SHP77 (cell line): ENCODE results near the gene NFATC1.
"Not testable (repeated sequence)": the region's sequence is repeated elsewhere in the genome, so short reads cannot be mapped to it uniquely, and the experiment has no call there.

Experiments used
- DNase-seq, 2 experiments: peaks; one replicate each; lab custom pipeline; 2025; lab: John Stamatoyannopoulos, UW

Gene NFATC1

DNA sequence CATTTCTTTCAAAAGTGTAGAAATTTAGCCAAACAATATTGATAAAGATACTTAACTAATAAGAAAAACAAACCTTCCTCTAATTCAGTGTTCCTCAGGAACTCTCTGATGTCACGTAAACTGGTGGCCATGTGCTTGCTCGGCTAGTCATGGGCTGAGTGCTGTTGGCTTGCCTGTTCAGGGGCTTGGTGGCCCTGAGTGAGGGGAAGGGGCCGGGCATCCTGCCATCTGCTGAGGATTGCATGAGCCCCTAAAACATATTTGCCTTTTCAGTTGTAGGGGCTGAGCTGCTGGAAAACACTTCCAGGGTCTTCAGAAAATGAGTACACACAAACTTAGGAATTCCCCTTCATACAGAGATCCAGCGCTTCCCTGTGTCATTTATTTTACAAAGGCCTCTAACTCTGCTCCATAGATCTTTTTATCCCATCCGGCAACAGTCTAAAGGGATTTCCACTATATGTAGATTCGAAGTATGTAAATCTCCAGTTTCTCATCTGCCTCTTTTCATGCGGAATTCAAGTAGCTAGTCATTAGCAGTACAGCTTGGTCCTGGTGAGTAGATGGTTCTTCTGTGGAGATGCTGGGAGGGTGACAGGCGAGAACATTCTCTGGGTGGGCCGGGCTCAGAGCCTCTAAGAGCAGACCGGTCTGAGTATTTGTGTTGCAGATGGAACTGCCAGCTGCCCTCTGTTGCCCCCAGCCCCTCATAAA lies 20.1 kb upstream of the NFATC1 start:
- DNase-seq, result no peak

DNA sequence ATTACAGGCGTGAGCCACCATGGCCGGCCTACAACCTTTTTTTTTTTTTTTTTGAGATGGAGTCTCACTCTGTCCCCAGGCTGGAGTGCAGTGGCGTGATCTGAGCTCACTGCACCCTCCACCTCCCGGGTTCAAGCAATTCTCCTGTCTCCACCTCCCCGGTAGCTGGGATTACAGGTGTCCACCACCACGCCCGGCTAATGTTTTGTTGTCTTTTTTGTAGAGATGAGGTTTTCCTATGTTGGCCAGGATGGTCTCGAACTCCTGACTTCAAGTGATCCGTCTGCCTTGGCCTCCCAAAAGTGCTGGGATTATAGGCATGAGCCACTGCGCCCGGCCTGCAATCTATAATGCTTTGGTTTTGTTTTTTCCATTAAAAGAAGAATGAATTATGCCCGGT lies 19.1 kb upstream of the NFATC1 start:
- DNase-seq, result not testable (repeated sequence)

DNA sequence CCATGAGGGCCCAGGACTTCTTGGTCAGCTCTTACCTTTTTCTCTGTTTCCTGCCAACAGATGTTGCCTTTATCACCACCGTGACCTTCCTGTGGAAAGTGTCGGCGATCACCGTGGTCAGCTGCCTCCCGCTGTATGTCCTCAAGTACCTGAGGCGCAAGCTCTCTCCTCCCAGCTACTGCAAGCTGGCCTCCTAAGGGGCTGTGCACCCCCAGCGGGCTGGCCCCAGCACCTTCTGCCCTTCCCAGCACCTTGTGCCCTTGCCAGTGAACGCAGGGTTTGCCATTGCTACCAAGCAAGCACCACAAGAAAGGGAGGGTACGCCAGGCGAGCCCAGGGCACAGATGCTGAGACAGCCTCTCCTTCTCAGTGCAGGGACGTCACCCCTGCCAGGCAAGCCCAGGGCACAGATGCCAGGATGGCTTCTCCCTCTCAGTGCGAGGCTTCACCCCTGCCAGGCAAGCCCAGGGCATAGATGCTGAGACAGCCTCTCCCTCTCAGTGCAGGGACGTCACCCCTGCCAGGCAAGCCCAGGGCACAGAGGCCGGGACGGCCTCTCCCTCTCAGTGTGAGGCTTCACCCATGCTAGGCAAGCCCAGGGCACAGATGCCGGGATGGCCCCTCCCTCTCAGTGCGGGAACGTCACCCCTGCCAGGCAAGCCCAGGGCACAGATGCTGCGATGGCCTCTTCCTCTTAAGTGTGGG lies 18.4 kb upstream of the NFATC1 start:
- no peak for DNase-seq

DNA sequence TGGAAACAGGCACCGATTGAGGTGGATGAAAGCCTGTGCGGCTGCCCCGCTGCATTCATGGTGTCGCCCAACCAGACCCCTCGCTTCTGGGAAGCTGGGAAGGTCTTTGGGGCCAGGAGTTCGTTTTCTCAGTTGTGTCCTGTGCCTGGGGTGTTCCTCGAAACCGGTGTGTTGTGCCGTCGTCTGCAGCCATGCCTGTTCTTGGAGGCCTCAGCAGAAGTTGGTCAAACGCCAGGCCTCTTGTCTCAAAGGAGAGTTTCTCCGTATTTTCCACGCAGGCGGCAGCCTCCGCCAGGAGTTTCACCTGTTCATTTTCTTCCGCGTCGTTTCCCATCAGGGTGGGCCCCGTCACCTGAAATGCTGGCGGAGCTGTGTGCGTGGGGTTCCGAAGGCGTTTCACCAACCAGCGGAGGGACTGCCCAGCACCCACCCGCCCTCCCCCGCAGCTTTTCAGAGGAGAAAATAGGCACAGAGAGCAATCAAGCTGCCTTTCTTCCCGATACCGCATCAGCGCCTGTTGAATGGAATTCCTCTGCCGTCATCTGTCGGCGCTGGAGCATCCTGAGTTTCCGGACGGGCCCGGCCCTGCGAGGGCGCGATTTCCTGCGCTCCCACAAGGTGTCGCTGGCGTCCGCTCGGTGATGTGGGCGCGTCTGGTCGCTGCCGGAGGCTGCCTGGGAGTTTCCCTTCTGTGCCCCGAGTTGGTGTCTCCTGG lies 17.0 kb upstream of the NFATC1 start:
- no peak for DNase-seq

DNA sequence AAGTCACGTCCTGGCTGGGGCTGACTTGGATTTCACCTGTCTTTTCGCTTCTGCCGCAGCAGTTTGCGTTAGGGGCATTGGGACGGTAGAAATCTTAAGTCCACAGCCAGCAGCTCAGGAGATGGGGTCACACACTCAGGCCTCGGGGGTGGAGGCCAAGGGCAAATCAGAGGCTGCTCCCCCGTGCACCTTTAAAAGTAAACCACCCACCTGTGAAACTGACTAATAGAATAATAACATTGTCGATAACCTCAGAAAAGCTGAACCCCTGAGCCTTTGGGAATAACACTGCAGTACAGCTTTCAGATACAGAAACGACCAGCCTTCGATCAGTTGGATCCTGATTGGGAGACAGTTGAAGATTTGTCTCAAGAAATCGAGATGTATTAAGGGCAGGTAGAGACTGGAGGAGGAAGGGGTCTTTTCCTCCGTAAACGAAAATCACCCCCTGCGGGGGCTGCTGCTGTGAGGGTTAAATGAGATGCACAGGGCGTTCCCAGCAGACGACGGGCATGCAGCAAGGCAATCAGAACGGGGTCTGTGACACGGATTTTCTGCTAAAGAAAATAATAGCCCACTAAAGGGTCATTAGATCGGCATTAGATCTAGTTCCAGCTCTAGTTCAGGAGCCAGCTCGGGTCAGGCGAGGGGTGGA lies 16.4 kb upstream of the NFATC1 start:
- no peak for DNase-seq

DNA sequence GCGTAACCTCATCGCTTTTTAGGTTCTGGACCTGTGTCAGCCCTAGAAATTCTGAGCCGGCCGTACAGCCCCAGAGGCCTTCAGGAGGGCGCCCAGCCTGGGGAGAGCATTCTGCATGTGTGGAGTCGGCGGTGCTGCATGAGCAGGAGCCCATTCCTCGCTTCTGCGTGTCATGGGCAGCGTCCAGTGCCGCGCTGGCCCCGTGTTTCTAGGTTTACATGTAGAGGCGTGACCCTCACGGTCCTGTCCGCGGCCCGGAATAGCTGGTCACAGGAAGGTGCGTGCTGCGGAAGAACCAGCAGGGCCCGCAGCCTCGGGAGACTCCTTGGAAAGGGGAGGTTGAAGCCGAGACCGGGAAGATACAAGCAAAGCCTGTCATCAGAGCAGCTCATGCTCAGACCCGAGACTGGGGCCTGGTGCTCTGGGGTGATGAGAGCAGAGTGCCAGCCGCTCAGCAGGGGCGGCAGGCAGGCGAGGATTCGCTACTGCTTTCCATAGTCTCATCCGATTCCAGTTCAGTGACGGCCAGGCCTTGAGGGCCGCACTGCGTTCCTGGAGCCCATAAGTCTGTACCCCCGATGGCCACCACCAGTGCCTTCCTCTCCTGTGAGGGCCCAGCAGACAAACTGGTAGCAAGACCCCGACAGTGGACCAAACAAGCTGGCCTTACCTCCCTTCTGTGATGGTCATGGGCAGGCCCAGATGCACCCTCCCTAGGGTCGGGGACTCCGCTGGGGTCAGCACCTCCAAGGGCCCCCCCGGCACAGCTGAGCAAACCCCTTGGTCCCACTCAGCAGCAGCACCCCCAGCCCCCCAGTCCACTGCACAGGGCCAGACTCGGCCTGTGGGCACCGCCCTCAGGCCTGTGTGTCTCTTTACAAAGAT lies 15.6 kb upstream of the NFATC1 start:
- DNase-seq, result no peak

DNA sequence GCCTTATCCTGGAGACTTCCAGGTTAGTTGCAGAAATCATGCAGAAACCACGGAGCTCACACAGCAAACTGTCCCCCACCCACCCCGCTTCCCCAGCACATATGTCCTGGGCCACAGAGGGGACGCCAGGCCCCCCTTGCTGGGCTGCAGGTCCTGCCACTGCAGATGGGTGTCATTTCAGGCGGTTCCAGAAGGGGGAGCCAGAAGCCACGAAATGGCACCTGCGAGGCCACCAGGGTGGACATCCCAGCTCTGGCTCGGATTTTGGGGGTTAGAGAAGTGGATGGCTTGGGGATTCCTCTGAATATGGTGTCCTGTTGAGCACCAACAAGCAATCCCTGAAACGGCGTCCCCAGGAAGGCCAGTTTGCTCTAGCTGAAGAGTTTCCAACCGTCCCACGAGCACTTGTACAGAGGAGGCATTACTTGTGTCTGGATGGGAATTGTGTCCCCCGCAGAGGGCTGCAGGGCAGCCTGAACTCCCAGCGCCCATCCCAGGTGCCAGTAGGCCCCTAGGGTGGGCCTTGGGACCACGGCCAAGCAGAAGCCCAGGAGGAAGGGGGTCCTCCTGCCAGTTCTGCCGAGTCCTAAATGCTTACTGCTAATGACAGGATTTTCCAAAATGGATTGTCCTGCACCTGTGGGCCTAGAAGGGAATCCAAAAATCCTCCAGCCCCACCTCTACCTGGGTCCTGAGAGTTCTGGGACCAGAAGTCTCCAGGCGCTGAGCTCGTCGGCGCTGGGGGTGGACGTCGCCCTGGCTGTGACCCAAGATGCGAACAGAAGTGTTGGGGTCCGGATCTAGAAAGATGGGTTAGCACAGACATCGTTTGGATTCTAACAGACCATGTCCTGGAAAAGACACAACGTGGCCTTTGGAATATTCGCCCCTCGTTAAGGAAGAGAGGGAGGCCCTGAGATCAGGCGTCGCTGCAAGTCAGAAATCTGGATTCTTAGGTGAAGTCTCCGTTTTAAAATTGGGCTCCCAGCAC lies 14.6 kb upstream of the NFATC1 start:
- peak; percentile 26 to 33 for DNase-seq

DNA sequence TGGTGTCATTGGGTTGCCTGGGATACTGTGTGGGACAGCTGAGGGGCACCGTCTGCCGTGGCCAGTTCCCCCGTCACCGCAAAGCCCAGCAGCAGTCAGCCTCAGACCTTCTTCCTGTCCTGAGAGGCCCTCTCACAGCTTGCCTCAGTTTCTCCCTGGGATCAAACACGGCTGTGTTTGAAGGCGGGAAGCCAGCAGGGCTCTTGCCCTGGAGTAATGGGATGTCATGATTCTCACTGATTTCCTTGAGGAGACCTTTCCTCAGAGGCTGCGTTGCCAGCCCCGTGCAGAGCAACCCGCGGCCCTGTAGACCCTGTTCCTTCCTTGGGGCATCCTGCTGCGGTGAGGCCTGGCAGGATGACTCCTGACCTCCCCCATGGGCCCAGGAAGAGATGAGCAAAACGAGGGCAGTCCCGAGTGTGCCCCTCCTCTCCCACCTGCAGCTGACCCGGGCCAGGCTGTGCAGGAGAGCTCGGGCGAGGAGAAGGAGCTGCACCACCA lies 13.9 kb upstream of the NFATC1 start:
- DNase-seq, result no peak

DNA sequence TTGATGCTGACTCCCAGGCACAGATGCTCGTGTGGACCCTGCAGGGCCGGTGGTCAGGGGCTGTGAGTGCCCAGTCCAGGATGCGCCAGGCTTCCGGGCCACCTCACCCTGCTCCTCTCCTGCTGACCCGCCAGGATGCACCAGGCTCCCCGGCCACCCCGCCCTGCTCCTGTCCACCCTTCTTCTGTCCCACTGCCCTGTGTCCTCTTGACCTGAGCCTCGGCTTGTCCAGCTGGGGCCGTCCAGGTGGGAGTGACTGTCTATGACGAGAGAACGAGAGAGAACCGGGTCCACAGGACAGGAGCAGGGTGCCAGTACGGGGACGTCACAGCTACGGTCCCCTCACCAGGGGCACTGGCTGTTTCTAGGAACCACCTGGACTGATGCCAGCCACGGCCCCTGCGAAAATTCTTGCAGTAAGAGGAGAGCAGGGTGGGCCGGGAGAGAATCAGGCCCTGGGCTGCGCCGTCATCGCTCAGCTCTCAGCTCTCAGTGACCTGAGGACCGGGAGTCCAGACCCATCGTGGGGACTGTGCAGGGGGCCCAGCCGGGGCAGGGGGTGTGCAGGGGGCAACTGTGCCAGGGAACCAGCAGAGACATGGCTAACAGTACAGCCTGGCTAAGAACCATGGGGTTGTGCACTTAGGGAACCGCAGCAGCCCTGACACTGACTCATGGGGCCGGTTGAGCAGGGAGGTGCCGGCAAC lies 12.9 kb upstream of the NFATC1 start:
- DNase-seq, result no peak

DNA sequence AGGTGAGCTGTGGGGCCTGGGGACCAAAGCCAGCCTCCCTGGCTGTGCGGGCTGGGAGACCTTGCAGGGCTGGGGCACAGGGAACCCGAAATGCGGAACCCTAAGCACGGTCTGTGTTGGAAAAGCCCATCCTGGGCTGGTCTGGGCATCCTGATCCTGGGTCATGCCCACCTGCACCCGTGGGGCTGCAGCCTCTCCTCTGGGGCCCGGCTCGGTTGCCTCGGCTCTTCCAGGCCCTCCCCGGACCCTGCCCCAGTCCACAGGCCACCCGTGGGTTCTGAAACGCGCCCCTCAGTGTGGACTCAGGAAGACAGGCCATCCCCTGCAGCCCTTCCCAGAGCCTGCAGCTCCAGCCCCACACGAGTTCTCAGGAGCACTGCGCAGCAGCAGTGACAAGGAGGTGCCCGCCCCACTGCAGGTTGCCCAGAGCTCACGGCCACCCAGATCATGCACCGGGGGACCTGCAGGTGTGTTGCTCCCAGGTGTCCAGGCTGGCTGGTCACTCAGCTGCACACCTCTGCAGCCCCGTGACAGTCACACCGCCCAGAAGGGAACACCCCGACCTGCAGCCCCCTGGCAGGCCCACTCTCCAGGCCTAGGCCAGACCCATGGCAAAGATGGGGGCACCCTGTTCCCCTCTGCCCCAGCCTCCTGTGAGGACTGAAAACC lies 12.2 kb upstream of the NFATC1 start:
- no peak for DNase-seq

DNA sequence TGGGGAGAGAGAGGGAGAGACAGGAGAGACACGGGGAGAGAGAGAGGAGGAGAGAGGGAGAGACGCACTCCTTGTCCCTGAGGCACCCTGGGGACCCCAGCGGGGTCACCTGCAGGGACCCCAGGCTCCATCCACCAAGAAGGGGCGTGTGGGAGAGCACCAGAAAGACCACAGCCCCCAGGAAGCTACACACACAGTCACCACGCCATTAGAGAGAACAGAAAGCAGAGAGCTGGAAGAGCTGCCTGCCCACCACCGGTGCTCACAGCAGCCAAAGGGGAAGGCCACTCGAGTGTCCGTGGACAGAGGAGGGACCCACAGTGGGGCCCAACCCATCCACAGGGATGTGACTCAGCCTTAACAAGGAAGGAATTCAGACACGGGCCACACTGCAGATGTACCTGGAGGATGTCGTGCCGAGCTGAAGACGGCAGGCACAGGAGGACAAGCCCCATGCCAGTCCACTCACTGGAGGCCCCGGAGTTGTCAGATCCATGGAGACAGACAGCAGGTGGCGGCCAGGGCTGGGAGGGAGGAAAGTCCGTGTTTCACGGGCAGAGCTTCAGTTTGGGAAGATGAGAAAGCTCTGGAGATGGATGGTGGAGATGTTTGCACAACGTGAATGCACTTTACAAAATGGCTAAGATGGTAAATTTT lies 11.5 kb upstream of the NFATC1 start:
- no peak for DNase-seq

DNA sequence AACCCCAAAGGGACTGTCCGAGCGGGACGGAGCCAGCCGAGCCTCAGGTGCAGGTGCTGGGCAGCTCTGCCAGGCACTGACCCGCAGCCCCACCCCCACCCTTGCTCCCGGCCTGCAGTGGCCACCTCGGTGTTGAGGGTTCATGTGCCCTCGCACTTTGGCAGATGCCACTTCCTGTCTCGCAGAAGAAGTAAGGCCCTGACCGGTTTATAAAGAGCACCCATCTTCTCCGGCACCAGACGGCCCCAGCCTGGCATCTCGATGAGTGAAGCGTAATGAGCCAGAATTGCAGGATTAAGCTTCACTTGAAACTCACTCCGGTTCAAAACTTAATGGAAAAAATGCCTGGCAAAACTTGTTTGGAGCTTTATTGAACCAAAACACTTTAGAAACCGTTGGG lies 10.9 kb upstream of the NFATC1 start:
- DNase-seq, result no peak

DNA sequence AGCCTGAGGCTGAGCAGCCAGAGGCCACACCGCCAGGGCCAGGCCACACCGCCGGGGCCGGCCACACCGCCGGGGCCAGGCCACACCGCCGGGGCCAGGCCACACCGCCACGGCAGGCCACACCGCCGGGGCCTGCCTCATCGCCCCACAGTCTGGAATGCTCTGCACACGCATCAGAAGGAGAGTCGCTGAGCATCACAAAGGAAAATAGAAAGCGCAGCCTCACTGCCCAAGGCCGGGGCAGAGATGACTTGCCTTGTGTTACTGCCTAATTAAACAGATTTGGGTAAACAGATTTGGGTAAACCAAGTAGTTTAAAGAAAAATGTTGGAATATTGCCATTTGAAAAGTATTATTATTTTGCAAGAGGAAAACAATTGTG lies 10.4 kb upstream of the NFATC1 start:
- DNase-seq, result no peak

DNA sequence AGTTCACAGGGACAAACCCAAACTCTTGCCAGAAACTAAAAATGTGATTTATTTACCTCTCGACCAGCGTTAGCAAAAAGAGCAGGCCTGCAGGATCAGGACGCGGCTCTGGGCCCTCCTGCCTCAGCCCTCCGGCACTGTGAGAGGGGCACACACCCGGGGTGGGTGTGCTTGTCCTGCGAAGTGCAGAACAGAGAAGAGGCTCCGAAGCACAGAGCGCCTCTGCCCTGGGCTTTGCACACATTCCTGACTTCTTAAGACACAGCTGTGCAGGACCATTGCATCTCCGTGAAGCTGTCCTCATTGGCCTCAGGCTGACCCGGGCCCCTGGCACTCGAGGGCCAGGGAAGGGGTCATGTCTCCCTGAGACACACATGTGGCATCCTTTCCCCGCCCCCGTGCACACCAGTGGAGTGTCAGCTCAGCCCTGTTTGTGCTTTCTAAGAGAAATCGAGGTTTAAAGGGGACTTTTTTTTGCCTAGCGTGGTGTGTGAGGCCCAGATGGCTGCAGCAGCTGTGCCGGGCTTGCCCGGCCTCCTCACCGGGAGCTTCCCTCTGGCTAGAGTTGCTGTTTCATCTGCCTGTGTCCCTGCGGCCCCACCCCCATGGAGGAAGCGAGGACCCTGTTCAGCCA lies 9.9 kb upstream of the NFATC1 start:
- DNase-seq, result no peak

DNA sequence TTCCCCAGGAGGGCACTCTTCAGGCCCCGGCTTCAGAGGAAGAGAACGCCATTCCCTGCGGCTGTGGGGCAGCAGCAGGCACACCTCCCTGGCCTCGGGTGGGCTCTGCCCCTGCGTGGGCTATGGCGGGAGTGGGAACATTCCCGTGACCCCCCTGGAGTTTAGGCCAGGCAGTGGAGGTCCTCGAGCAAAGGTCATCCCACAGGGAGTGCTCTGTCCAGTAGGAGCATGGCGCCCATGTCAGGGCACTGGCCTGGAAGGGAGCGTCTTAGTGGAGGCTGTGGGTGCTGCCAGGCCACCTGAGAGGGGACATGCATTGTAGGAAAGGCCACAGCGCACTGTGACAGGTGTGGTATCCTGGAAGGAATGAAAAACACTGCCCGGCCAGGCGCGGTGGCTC lies 9.2 kb upstream of the NFATC1 start:
- no peak for DNase-seq

DNA sequence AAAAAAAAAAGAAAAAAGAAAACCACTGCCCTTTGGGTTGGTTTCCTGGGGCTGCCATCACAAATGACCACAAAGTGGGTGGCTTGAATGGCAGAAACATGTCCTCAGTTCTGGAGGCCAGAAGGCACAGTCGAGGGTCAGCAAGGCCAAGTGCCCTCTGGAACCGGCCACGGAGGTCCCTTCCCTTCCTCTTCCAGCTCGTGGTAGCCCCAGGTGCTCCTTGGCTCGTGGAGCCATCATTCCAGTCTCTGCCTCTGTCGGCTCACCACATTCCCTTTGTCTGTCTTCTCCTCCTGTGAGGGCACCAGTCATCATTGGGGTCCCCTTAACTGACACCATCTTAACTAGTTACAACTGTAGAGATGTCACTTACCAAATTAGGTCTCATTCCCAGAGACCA lies 8.5 kb upstream of the NFATC1 start:
- no peak for DNase-seq

DNA sequence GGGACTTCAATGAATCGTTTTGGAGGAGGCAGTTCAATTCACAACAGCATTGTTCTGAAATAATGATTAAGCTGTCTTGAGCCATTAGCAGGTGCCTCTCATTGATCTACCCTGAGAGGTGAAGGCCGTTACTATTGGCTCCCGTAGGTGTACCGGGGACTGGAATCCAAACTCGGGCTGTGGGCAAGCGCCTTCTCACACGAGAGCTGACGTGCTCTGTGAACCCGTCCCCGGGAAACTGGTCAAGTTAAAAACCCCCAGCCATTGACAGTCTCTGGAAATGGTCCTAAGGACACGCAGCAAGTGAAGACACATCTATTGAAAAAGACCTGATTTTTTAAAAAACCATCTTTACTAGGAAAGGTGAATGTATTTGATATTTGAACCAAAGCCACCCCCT lies 8.1 kb upstream of the NFATC1 start:
- no peak for DNase-seq

DNA sequence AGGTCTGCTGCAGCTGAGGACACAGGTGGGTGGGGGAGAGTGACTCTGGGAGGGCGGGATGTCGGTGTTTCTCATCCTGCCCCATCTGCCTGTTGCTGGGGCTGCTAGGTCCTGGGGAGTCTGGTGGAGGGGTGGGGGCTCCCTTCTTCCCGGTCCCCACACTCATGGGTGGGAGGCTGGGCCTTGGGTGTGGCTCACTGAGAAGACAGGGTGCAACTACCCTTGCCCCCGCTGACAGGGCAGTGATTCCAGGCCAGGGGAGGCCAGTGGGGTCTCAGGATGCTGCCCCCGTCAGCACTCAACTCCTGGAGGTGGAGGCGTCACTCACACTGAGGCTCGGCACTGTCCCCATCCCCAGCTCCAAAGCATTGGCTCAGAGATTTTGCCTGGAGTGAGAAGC lies 7.7 kb upstream of the NFATC1 start:
- DNase-seq, result no peak
